ENCODE measurements around the gene PKDCC.
A peak's percentile ranks its signal among the peaks of the same experiment; 100 is the strongest.

The PKDCC gene

GRCh38 chr2:42047488-42048298 is at the start of gene PKDCC:
PKDCC (plus strand) TSS chr2:42048021; CDS start chr2:42048200, 179 bp downstream.
- peak; percentile 67 for DNase-seq

- no peak for DNase-seq
These were observed 49.4 kb upstream of the PKDCC start for GRCh38 chr2:41998186-41999127.

- DNase-seq, result no peak
These were observed 48.7 kb upstream of the PKDCC start for GRCh38 chr2:41999128-41999480.

GRCh38 chr2:41999592-42000281 is 48.1 kb upstream of the PKDCC start:
- DNase-seq, result no peak

GRCh38 chr2:42001711-42002201 is 46.1 kb upstream of the PKDCC start:
- DNase-seq, result no peak

- DNase-seq, result no peak
These were observed 40.3 kb upstream of the PKDCC start for GRCh38 chr2:42007551-42007950.

GRCh38 chr2:42008241-42008921 is 39.4 kb upstream of the PKDCC start:
- no peak for DNase-seq

GRCh38 chr2:42009657-42010580 is 37.9 kb upstream of the PKDCC start:
- DNase-seq, result no peak

GRCh38 chr2:42010743-42011298 is 37.0 kb upstream of the PKDCC start:
- no peak for DNase-seq

- DNase-seq, result no peak
These were observed 35.7 kb upstream of the PKDCC start for GRCh38 chr2:42012137-42012536.

GRCh38 chr2:42012651-42013050 is 35.2 kb upstream of the PKDCC start:
- no peak for DNase-seq

GRCh38 chr2:42013409-42013808 is 34.4 kb upstream of the PKDCC start:
- no peak for DNase-seq

GRCh38 chr2:42021464-42021863 is 26.4 kb upstream of the PKDCC start:
- no peak for DNase-seq

GRCh38 chr2:42025151-42025582 is 22.7 kb upstream of the PKDCC start:
- DNase-seq, result no peak

GRCh38 chr2:42026272-42026671 is 21.5 kb upstream of the PKDCC start:
- no peak for DNase-seq

- DNase-seq, result peak; percentile 10
These were observed 19.2 kb upstream of the PKDCC start for GRCh38 chr2:42028571-42029148.

GRCh38 chr2:42029171-42029570 is 18.6 kb upstream of the PKDCC start:
- no peak for DNase-seq

- DNase-seq, result no peak
These were observed 18.1 kb upstream of the PKDCC start for GRCh38 chr2:42029639-42030199.

- DNase-seq, result no peak
These were observed 17.5 kb upstream of the PKDCC start for GRCh38 chr2:42030200-42030759.

- DNase-seq, result no peak
These were observed 17.0 kb upstream of the PKDCC start for GRCh38 chr2:42030829-42031228.

All from hematopoietic multipotent progenitor cell treated with erythropoietin and hydrocortisone succinate and interleukin-3 and kit ligand, for 4 days (in vitro differentiated cells).